Measurements from ENCODE around the gene AK5.

The AK5 gene

GRCh38 chr1:77461691-77462090 lies 179.9 kb downstream of the AK5 start:
- no peak for DNase-seq

DNA sequence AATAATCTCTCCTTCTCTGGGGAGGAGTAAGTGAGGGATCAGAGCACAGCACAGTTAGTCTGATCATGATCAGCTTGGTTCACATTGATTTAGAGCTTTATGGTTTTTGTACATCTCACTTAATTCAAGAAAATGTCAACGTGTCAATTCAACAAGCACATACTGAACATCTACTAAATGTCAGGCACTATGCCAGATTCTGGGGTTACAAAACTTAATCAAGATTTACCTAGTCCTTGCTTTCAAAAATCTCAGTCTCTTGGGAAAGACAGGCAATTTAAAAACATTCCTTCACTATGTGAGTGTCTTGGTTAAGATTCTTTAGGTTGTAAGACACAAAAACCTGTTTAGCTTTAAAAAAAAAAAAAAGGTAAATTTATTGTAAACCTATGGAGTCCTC lies 181.4 kb downstream of the AK5 start:
- DNase-seq = no peak

DNA sequence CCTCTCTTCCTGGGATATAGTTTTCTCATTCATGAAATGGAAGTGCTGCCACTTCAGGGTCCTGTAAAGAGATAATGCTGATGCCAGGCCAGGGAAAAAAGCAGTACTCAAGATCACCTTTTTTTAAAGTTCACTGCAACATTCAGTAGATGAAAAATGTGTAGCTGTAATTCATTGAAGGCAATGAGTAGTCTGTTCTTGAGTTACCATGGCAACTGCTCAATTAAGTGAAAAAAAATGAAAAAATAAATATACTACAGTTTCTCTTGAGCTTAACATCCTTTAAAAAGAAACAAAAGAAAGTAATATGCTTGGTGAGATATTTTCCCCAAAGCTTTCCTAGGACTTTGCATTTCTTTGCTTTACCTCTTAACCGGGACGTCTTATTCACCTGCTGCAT lies 183.3 kb downstream of the AK5 start:
- no peak for DNase-seq

- no peak for DNase-seq
These were observed 184.1 kb downstream of the AK5 start for GRCh38 chr1:77465922-77466321.

DNA sequence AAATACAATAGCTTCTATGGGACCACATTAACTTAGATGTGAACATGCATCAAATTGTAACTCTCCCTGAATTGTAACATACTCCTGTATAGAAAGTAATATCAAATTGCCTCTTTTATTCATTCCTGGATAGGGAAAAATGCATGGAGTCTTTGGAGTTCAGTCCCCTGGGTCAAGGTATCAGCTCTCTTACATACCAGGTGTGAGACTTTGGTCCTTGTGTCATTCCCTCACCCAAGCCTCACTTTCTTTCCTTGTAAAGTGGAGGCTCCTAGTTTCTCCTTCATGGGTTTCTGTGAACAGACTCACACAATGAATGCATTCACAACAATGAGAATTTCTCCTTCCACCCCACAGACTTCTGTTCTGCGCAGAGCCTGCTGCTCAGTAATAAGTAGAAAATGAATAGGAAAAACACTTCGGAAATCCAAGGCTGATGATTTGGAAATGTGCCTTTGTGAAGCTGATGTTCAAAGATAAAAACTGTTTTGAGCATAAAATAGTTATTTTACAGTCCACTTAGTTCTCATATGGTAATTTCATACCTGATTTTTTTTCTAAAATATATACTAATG lies 185.3 kb downstream of the AK5 start:
- no peak for DNase-seq

GRCh38 chr1:77467741-77468140 lies 185.9 kb downstream of the AK5 start:
- no peak for DNase-seq

DNA sequence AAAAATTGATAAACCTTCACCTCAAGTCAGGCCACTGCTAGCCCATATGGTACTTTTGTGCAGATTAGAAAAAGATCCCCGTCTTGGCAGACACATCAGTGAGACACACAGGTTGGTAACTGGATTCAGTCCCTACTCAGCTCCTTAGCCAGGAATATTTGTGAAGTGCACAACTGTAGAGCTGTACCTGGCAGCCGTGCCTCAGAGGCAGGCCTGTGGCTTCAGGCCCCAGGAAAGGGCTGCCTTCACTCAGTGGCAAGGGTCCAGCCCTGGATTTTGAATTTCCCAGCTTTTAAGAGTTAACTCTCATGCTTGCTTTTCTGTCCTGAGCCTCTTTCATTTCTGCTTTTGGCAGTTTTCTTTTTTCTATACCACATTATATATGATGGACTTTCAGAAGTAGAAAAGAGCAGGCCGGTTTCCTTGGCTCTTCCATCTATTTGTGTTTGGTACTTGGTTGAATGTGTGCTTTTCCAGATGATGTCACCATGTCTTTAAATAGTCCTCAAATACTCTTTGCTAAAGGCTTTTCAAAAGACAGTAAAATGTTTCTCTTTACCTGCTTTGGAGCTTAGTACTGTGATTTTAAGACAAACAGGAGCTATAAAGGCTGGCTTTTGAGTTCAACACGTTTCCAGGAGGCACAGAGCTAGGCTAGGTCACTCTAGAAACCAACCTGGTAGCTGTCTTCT lies 186.6 kb downstream of the AK5 start:
- DNase-seq = no peak

DNA sequence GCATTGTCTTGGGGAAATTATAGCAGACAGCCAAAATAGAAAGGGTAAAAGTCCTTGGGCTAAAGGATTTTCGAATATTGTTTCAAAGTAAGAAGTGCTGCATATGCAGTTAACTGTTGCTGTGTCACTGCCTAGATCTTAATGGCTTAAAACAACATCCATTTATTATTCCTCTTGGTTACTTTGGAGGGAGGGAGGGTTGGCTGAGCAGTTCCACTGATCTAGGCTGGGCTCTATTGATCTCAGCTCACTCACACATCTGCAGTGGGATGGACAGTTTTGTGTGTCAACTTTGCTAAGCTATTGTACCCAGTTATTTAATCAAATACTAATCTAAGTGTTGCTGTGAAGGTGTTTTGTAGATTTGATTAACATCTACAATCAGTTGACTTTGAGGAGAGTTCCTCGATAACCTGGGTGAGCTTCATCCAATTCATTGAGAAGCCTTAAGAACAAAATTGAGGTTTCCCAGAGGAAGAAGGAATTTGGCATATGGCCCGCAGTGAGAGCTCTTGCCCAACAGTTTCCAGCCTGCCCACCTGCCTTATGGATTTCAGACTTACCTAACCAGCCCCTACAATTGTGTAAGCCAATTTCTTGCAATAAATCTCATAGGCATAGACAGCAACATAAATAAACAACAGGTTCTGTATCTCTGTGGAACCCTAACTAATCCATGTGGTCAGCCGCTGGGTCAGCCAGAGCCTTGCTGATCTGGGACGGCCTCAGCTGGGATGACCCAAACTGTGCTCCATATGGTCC lies 187.3 kb downstream of the AK5 start:
- DNase-seq = no peak

- no peak for DNase-seq
These were observed 189.9 kb downstream of the AK5 start for GRCh38 chr1:77471691-77472090.

DNA sequence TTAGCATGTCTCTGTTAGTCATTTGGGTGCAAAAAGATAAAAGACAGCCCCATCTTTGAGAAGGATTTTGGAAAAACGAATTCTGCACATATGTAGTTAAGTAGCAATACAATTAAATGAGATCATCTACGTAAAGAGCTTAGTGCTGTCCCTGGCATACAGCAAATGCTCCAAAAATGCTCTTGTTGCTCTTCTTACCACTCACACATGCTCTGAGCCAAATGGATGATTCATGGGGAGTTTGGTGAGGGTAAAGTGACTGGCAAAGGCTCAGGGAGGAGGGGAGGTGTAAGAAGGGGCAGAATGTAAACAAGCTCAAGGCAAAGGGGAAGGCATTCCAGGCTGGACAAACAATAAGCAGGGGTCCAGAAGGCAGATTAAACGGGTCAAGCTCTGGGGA lies 191.9 kb downstream of the AK5 start:
- DNase-seq = no peak

GRCh38 chr1:77475641-77476040 lies 193.8 kb downstream of the AK5 start:
- no peak for DNase-seq

DNA sequence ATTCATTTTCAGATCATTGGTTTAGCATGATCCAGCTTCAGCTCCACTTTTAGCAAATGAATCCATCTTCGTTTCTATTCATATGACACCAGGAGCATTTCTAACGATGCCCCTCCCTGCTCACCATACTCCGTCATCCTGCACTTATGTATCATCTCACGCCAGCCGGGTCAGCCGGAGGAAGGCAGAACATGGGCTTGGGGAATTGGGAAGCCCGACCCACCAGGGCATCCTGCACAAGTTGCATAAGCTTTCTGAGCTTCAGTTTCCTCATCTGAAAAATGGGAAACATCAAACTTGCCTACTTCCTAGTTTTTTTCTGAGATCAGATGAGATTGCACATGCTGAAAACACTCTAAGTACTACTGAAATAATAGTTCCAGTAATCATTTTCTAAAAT lies 194.7 kb downstream of the AK5 start:
- no peak for DNase-seq

DNA sequence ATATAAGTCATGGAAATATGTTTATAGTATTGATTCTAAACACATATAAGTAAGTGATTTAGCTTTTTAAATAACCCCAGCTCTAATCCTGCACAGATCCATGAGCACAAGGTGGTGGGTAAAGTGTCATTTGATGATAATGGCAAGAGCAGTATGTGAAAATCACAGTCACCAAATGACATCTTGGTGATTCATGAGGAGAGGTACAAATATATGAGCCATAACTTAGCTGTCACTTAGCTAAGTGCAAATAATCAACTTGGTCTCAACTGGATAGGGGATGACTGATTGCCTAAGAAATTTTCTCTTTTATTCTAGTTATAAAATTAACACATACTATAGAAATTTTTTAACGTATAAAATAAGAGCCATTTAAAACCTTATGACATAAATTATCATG lies 202.5 kb downstream of the AK5 start:
- no peak for DNase-seq

DNA sequence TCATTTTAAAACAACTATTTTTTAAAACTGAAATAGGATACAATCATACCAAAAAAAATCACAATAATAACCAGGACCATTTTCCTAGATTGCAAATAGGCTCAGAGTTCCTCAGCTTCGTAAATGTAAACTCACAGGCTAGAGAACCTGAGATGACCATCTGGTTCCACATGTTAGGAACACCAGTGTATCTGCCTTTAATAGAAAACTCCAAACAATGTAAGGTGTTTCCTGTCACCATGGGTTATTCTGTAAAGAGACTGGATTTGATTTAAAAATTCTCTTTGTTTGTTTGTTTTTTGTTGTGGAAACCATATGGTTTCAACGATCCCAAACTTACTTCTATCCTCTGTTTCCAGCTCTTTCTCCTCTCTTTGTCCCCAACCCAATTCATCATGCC lies 203.1 kb downstream of the AK5 start:
- no peak for DNase-seq

- DNase-seq = no peak
These were observed 205.8 kb downstream of the AK5 start for GRCh38 chr1:77487631-77488030.

GRCh38 chr1:77489910-77490309 lies 208.1 kb downstream of the AK5 start:
- no peak for DNase-seq

DNA sequence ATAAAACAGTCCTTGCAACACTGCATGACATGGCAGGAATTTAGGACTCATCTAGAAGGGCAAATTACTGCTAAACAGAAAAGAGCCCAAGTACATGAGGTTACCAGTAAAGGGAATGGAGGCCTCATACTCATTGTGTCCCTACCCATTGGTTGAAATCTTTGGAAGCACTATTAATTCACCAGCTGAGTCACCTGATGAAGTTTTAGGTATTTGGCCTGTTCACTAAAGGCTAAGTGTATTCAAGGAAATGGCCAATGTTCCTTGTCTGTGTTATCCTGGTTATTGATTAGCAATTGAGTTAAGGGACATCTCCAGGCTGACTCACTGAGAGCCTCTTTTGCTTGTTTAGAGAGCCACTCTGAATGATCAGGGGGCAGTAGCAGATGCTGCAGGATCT lies 212.2 kb downstream of the AK5 start:
- DNase-seq = no peak

- no peak for DNase-seq
These were observed 217.1 kb downstream of the AK5 start for GRCh38 chr1:77498918-77499317.

DNA sequence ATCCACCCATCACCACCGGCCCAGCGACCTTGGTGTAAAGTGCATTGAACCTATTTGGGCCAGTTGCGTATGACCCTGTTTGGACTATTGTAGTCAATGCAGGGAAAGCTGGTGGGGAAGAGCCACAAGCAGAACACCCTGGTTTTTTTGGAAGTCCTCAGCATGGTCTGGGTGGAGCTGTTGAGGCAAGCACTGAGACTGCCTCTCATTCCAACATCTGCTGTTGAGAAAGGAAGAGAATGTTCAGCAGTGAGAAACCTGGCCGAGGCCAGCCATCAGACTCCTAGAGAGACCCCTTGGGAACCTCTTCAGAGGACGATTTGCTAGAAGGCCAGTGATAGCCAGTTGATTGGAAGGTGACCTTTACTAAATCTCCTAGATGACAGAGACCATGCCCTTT lies 217.6 kb downstream of the AK5 start:
- no peak for DNase-seq

DNA sequence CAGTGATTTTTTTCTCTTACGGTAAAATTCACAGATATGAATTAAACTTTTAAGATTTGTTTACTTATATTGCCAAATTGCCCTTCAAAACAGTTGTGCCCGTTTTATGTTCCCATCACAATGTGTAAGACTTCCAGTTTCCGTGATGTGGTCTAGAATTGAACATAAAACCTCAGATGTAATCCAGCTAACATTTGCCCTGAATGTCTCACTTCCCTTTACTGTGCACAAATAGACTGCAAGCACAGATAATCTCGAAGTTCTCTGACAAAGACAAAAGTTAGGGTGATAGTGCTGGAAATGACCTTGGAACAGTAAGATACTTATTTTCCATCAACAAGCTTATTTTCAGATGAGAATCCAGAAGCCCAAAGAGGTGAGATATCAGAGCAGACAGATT lies 223.2 kb downstream of the AK5 start:
- DNase-seq = no peak

DNA sequence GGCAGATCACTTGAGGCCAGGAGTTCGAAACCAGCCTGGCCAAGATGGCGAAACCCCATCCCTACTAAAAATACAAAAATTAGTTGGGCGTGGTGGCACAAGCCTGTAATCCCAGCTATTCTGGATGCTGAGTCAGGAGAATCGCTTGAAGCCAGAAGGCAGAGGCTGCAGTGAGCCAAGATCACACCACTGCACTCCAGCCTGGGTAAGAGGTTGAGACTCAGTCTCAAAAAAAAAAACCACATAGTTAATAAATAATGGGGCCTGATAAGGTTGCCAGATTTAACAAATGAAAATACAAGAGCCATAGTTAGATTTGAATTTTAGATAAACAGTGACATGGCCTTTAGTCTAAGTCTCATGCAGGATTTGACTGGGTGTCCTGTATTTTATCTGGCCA lies 225.0 kb downstream of the AK5 start:
- no peak for DNase-seq

- DNase-seq = no peak
These were observed 227.3 kb downstream of the AK5 start for GRCh38 chr1:77509051-77509492.

- no peak for DNase-seq
These were observed 228.1 kb downstream of the AK5 start for GRCh38 chr1:77509898-77510297.

GRCh38 chr1:77511440-77511840 lies 229.6 kb downstream of the AK5 start:
- DNase-seq = no peak

Measured in 8988T (cell line).